K562 (cell line): ENCODE results near the gene SCAMP3. TPM values are rescaled to one million over a fixed set of nuclear protein-coding genes. Genes with fewer than 3 reads are reported as not detected.

Experiments
- CHD1 ChIP-seq: fragments of 200-600 bp; sonication (generic); IDR thresholded peaks from one replicate; pipeline ENCODE4 v1.6.1; 2012; ENCODE audit warnings: mild to moderate bottlenecking, moderate library complexity, low read length, inconsistent platforms
- MEF2A ChIP-seq: IDR thresholded peaks from 2 replicates; pipeline ENCODE4 v1.6.1; 2011; ENCODE audit warnings: low read depth, mild to moderate bottlenecking, low read length, moderate library complexity; ENCODE audit not compliant: control insufficient read depth
- MYNN ChIP-seq, 2 experiments: sonication (generic); formaldehyde crosslinking in 1 of 2; IDR thresholded peaks; 2 replicates each; pipeline versions ENCODE4 v1.5.0 to v1.6.1; 2016 to 2020; ENCODE audit warnings: antibody characterized with exemption in 1 of 2, missing genetic modification reagents in 1 of 2
- NCOR1 ChIP-seq: fragments of 450-650 bp; IDR thresholded peaks from 2 replicates; pipeline ENCODE4 v1.6.1; 2016; ENCODE audit warnings: mild to moderate bottlenecking, moderate library complexity
- NONO ChIP-seq, 2 experiments: fragments of 200-400 bp in 1 of 2; fragments of 450-650 bp in 1 of 2; formaldehyde crosslinking in 1 of 2; IDR thresholded peaks; 2 replicates each; pipeline ENCODE4 v1.6.1; 2017; ENCODE audit warnings: low read depth in 2 of 2, mild to moderate bottlenecking in 2 of 2, moderate library complexity in 2 of 2, low read length in 1 of 2
- SIN3B ChIP-seq: fragments of 450-650 bp; IDR thresholded peaks from 2 replicates; pipeline ENCODE4 v1.6.1; 2017; ENCODE audit warnings: low read depth, mild to moderate bottlenecking, moderate library complexity
- TBP ChIP-seq: optimal IDR thresholded peaks from 2 replicates; pipeline ENCODE3; 2011; ENCODE audit warnings: low read depth, low read length, improper control_type of control experiment
- ZKSCAN8 ChIP-seq: fragments of 200-800 bp; sonication (Bioruptor generic); IDR thresholded peaks from 2 replicates; pipeline ENCODE4 v1.6.1; 2016; ENCODE audit warnings: missing genetic modification characterization, missing compliant biosample characterization
- polyA plus RNA-seq, 8 experiments: library from polyadenylated mRNA; depleted of rRNA in 4 of 8; stranded (reverse) in 5 of 8; unstranded in 3 of 8; fragments of >200 nt; fragmentation: Nextera tagmentation in 2 of 8; fragmentation: Illumina TruSeq in 1 of 8; extraction: Ambion mirVana in 2 of 8; extraction: Trizol in 1 of 8; gene quantifications; 2 replicates each; pipeline versions ENCODE4 v1.2.1 to v1.2.3, GENCODE V29; 2011 to 2014; ENCODE audit warnings: inconsistent platforms in 1 of 8, missing spikeins in 1 of 8
- total RNA-seq, 7 experiments: library from RNA; depleted of rRNA in 6 of 7; stranded (reverse); fragments of >200 nt in 6 of 7; fragmentation: Illumina TruSeq in 2 of 7; extraction: Trizol in 2 of 7; gene quantifications; 2 replicates each; pipeline versions ENCODE4 v1.2.1 to v1.2.3, GENCODE V29; 2011 to 2021; ENCODE audit warnings: low replicate concordance in 1 of 7
- TF ChIP-seq, protein P1 (sequence below), 2 experiments: fragments of 450-650 bp; IDR thresholded peaks; 2 replicates each; pipeline ENCODE4 v1.6.1; 2018; ENCODE audit warnings: mild to moderate bottlenecking in 2 of 2, low read depth in 1 of 2; ENCODE audit not compliant: partially characterized antibody in 2 of 2
- TF ChIP-seq, protein P2 (sequence below): sonication (generic); formaldehyde crosslinking; IDR thresholded peaks from 2 replicates; pipeline ENCODE4 v1.8.0; 2022; ENCODE audit warnings: mild to moderate bottlenecking, missing genetic modification reagents
- TF ChIP-seq, protein P3 (sequence below): fragments of 450-650 bp; IDR thresholded peaks from 2 replicates; pipeline ENCODE4 v1.6.1; 2014; ENCODE audit warnings: low read depth, mild to moderate bottlenecking, moderate library complexity, borderline replicate concordance

The SCAMP3 gene
- total and polyA plus RNA-seq, 9 of the 15 experiments (the other 6 are each of a cell fraction or from before 2014, with no cell fraction given): 14.2 to 131 (median 86.1) TPM

DNA sequence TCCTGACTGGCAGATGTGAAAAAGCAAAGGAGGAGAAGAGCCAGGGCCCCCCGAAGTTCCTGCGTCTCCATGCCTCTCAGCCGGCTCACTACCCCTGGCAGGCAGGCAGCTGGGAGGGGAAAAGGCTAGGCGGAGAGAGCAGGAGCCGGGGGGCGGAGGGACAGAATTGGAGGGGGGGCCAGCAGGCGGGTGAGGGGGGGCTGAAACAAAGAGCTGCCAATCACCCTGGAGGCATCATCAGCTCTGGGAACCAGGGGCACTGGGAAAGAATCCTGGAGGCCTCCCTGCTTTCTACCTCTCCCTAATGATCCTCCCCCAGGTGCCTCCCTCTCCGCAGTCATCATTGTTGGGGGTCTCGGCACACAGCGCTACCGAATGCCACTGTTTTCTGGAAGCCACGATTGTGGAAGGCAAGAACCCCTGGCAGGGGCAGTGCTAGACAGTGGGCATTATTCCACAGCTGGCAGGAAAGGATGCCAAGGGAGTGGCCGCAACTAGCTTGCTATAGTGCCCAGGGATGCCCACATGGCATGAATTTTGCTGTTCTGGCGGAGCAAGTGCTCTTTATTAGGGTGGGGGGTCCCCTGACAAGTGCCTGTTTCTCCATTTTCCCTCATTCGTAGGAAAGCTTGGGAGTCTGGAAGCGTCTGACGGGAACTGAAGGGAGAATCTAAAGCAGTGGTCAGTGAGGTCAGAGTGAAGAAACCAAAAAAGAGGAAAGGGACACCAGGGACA lies 54.2 kb downstream of the SCAMP3 start, which contains the start of gene THBS3 (continued):
- TF ChIP-seq NONO (IDR thresholded peaks at IDR 0.05; ENCODE audit: low read depth in 2 of 2, low read length in 1 of 2) (no peak), SIN3B (no peak), NCOR1 (no peak), MYNN (IDR thresholded peaks at IDR 0.05) (no peak), MYNN (CRISPR knock-in tag; IDR thresholded peaks at IDR 0.05) (no peak), ZKSCAN8 (CRISPR knock-in tag) (no peak), TBP (no peak), MEF2A (no peak), CHD1 (no peak)
- TF ChIP-seq, protein P1, sequence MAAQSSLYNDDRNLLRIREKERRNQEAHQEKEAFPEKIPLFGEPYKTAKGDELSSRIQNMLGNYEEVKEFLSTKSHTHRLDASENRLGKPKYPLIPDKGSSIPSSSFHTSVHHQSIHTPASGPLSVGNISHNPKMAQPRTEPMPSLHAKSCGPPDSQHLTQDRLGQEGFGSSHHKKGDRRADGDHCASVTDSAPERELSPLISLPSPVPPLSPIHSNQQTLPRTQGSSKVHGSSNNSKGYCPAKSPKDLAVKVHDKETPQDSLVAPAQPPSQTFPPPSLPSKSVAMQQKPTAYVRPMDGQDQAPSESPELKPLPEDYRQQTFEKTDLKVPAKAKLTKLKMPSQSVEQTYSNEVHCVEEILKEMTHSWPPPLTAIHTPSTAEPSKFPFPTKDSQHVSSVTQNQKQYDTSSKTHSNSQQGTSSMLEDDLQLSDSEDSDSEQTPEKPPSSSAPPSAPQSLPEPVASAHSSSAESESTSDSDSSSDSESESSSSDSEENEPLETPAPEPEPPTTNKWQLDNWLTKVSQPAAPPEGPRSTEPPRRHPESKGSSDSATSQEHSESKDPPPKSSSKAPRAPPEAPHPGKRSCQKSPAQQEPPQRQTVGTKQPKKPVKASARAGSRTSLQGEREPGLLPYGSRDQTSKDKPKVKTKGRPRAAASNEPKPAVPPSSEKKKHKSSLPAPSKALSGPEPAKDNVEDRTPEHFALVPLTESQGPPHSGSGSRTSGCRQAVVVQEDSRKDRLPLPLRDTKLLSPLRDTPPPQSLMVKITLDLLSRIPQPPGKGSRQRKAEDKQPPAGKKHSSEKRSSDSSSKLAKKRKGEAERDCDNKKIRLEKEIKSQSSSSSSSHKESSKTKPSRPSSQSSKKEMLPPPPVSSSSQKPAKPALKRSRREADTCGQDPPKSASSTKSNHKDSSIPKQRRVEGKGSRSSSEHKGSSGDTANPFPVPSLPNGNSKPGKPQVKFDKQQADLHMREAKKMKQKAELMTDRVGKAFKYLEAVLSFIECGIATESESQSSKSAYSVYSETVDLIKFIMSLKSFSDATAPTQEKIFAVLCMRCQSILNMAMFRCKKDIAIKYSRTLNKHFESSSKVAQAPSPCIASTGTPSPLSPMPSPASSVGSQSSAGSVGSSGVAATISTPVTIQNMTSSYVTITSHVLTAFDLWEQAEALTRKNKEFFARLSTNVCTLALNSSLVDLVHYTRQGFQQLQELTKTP (IDR thresholded peaks at IDR 0.05; ENCODE audit: low read depth in 1 of 2, partially characterized antibody in 2 of 2): peak in 1 of 2 experiments; percentile 42
- TF ChIP-seq, protein P2, sequence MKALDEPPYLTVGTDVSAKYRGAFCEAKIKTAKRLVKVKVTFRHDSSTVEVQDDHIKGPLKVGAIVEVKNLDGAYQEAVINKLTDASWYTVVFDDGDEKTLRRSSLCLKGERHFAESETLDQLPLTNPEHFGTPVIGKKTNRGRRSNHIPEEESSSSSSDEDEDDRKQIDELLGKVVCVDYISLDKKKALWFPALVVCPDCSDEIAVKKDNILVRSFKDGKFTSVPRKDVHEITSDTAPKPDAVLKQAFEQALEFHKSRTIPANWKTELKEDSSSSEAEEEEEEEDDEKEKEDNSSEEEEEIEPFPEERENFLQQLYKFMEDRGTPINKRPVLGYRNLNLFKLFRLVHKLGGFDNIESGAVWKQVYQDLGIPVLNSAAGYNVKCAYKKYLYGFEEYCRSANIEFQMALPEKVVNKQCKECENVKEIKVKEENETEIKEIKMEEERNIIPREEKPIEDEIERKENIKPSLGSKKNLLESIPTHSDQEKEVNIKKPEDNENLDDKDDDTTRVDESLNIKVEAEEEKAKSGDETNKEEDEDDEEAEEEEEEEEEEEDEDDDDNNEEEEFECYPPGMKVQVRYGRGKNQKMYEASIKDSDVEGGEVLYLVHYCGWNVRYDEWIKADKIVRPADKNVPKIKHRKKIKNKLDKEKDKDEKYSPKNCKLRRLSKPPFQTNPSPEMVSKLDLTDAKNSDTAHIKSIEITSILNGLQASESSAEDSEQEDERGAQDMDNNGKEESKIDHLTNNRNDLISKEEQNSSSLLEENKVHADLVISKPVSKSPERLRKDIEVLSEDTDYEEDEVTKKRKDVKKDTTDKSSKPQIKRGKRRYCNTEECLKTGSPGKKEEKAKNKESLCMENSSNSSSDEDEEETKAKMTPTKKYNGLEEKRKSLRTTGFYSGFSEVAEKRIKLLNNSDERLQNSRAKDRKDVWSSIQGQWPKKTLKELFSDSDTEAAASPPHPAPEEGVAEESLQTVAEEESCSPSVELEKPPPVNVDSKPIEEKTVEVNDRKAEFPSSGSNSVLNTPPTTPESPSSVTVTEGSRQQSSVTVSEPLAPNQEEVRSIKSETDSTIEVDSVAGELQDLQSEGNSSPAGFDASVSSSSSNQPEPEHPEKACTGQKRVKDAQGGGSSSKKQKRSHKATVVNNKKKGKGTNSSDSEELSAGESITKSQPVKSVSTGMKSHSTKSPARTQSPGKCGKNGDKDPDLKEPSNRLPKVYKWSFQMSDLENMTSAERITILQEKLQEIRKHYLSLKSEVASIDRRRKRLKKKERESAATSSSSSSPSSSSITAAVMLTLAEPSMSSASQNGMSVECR (CRISPR knock-in tag): peak; percentile 11; the same call in 1 of the 2 replicates
- TF ChIP-seq, protein P3, sequence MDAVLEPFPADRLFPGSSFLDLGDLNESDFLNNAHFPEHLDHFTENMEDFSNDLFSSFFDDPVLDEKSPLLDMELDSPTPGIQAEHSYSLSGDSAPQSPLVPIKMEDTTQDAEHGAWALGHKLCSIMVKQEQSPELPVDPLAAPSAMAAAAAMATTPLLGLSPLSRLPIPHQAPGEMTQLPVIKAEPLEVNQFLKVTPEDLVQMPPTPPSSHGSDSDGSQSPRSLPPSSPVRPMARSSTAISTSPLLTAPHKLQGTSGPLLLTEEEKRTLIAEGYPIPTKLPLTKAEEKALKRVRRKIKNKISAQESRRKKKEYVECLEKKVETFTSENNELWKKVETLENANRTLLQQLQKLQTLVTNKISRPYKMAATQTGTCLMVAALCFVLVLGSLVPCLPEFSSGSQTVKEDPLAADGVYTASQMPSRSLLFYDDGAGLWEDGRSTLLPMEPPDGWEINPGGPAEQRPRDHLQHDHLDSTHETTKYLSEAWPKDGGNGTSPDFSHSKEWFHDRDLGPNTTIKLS: no peak
